Right lung (tissue), 5 donors: ENCODE results near the gene CNTD1. TPM values are rescaled to one million over a fixed set of nuclear protein-coding genes. Genes with fewer than 3 reads are reported as not detected.
A peak's percentile ranks its signal among the peaks of the same experiment; 100 is the strongest.
"Not testable (repeated sequence)": the region's sequence is repeated elsewhere in the genome, so short reads cannot be mapped to it uniquely, and the experiment has no call there.

ENCODE experiments used
- DNase-seq, 2 donors: peaks; one replicate each; pipeline ENCODE4 v3.0.0-alpha.2; 2013
- polyA plus RNA-seq, 5 donors: library from polyadenylated mRNA; unstranded; fragments of 120-200 nt; gene quantifications; one replicate each; pipeline versions ENCODE4 v1.2.1 to v1.2.3, GENCODE V29; 2013; ENCODE audit warnings: inconsistent platforms in 1 of 5, low replicate concordance in 1 of 5; ENCODE audit not compliant: insufficient read length in 5 of 5, insufficient read depth in 1 of 5

Gene CNTD1
- polyA plus RNA-seq, 5 donors = 2.3 to 3.2 (median 2.9) TPM

DNA sequence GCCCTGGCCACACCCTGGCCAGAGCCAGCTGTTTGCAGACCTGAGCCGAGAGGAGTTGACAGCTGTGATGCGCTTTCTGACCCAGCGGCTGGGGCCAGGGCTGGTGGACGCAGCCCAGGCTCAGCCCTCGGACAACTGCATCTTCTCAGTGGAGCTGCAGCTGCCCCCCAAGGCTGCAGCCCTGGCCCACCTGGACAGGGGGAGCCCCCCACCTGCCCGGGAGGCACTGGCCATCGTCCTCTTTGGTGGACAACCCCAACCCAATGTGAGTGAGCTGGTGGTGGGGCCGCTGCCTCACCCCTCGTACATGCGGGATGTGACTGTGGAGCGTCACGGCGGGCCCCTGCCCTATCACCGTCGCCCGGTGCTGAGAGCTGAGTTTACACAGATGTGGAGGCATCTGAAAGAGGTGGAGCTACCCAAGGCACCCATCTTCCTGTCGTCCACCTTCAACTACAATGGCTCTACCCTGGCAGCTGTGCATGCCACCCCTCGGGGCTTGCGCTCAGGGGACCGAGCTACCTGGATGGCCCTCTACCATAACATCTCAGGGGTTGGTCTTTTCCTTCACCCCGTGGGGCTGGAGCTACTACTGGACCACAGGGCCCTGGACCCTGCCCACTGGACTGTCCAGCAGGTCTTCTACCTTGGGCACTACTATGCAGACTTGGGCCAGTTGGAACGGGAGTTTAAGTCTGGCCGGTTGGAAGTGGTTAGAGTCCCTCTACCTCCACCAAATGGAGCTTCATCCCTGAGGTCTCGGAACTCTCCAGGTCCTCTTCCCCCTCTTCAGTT, 46.3 kb downstream of the CNTD1 start:
- DNase-seq = no peak

DNA sequence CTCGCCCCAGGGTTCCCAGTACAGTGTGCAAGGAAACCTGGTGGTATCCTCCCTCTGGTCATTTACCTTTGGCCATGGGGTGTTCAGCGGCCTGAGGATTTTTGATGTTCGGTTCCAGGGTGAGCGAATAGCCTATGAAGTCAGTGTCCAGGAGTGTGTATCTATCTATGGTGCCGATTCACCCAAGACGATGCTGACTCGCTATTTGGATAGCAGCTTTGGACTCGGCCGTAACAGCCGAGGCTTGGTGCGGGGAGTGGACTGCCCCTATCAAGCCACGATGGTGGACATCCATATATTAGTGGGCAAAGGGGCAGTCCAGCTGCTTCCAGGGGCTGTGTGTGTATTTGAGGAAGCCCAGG, 46.9 kb downstream of the CNTD1 start:
- no peak for DNase-seq

DNA sequence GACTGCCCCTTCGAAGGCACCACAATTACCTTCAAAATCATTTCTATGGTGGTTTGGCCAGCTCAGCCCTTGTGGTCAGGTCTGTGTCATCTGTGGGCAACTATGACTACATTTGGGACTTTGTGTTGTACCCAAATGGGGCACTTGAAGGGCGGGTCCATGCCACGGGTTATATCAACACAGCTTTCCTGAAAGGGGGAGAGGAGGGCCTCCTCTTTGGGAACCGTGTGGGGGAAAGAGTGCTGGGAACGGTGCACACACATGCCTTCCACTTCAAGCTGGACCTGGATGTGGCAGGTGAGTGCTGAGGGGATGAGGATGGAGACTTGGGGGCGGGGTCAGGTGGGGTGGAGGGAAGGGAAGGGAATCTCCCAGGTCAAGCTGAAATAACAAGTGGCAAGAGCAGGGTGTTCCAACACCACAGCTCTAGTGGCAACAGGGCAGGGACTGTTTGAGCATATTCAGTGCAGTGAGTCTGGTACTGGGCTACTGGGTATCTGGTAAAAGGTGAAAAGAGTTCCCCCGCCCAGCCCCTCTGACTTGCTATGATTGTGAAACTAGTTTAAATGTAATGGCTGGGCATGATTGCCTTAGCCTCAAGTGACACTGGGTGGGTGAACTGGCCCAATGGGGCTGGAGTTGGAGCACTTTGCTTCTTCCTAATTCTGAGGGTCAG, 47.4 kb downstream of the CNTD1 start:
- DNase-seq = no peak

DNA sequence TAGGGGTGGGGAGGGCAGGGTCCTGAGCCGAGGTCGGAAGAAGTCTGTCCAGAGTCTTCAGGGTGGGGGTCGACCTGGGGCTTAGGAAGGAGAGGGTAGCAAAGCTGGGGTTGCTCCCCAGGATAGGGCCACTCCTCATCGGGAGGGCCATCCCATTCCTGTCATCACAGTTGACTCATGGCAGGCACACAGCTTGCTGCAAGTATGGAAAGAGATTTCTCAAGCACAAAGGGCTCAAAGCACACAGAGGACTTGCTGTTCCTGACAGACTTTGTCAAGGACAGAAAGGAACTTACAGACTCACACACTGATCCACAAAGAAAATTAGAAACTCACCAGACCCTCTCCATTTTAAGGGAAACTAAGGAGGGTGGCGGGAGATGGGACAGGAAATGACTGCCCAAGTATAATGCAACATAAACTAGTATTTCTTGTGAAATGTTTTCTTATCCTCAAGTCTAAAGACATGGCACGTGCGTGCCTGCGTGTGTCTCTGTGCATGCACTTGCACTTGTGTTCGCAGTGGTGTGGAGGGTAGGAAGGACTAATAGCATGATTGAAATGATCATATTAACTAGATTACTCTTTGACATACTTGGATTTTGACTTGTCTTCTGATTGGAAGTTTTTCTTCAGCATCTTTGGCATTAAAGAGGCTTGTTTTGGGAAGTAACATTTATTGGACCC, 48.1 kb downstream of the CNTD1 start:
- no peak for DNase-seq

DNA sequence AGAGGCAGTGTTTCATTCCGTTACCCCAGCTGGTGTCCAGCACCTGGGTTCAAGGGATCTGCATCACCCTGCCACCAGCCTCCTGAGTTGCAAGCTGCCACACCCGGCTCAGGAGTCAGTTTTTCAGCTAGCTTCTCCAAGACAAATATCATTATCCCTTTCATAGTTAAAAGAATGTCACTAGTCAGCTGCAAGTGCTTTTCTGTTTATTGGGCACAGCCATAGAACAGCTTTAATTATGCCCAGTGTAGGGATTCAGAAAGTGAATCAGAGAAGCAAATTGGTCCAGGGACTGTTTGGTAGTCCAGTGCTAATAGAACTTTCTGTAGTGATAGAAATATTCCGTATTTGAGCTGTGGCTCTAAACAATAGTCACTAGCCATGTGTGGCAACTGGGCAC, 49.4 kb downstream of the CNTD1 start:
- no peak for DNase-seq

DNA sequence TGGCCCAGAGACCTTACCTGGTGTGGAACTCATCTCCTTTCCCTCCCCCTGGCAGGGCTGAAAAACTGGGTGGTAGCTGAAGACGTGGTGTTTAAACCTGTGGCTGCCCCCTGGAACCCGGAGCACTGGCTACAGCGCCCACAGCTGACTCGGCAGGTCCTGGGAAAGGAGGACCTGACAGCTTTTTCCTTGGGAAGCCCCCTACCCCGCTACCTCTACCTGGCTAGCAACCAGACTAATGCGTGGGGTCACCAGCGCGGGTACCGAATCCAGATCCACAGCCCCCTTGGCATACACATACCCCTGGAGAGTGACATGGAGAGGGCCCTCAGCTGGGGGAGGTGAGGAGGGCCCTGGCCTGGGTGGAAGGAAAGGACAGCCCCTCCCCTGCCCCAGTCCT, 50.4 kb downstream of the CNTD1 start:
- no peak for DNase-seq

DNA sequence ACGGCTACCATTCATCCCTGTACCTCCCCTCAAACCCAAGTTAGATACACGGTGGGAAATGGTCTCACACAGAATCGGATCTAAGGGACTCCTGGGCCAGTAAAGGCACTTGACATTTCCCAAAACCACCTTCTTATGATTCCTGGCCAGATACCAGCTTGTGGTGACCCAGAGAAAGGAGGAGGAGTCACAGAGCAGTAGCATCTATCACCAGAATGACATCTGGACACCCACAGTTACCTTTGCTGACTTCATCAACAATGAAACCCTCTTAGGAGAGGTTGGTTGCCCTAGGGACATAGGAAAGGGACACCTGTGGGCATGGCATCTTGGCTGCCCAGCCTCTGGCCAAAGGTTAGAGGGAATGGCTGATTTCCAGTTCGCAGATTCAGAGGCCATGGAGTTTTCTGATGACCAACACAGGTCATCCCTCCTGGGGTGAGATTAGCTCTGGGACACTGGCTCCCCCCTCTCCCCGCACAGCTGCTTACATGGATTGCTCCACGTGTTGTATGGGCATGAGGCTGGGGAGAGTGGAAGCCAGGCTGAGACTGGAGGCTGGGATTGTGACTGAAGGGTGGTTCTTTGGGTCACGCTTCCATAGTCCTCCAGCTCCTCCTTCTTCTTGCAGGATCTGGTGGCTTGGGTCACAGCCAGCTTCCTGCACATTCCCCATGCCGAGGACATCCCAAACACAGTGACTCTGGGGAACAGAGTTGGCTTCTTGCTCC, 51.0 kb downstream of the CNTD1 start:
- no peak for DNase-seq

DNA sequence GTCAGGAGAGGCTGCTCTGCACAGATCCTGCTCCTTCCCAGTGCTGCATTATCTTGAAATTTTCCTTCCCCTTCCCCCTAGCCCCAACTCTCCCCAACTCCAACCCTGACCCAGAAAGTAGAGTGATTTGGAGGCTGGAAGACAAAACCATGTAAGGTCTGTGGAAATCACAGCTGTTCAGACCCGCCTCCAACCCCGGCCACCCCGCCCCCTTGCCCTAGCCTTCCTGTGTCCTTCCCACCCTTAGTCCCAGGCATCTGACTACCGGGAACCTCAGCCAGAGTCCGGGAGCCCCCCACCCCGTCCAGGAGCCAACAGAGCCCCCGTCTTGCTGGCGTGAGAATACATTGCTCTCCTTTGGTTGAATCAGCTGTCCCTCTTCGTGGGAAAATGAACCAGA, 52.3 kb downstream of the CNTD1 start, which contains the start of gene AOC3:
AOC3 (plus strand) TSS at position 246 of the 400 bp plus-strand sequence; CDS start at position 391, 145 bp downstream.
- DNase-seq = peak; percentile 51 to 62

DNA sequence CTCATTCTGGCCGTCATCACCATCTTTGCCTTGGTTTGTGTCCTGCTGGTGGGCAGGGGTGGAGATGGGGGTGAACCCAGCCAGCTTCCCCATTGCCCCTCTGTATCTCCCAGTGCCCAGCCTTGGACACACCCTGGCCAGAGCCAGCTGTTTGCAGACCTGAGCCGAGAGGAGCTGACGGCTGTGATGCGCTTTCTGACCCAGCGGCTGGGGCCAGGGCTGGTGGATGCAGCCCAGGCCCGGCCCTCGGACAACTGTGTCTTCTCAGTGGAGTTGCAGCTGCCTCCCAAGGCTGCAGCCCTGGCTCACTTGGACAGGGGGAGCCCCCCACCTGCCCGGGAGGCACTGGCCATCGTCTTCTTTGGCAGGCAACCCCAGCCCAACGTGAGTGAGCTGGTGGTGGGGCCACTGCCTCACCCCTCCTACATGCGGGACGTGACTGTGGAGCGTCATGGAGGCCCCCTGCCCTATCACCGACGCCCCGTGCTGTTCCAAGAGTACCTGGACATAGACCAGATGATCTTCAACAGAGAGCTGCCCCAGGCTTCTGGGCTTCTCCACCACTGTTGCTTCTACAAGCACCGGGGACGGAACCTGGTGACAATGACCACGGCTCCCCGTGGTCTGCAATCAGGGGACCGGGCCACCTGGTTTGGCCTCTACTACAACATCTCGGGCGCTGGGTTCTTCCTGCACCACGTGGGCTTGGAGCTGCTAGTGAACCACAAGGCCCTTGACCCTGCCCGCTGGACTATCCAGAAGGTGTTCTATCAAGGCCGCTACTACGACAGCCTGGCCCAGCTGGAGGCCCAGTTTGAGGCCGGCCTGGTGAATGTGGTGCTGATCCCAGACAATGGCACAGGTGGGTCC, 52.9 kb downstream of the CNTD1 start:
- not testable (repeated sequence) for DNase-seq

DNA sequence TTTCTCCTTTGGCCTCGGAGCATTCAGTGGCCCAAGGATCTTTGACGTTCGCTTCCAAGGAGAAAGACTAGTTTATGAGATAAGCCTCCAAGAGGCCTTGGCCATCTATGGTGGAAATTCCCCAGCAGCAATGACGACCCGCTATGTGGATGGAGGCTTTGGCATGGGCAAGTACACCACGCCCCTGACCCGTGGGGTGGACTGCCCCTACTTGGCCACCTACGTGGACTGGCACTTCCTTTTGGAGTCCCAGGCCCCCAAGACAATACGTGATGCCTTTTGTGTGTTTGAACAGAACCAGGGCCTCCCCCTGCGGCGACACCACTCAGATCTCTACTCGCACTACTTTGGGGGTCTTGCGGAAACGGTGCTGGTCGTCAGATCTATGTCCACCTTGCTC, 53.7 kb downstream of the CNTD1 start:
- no peak for DNase-seq

DNA sequence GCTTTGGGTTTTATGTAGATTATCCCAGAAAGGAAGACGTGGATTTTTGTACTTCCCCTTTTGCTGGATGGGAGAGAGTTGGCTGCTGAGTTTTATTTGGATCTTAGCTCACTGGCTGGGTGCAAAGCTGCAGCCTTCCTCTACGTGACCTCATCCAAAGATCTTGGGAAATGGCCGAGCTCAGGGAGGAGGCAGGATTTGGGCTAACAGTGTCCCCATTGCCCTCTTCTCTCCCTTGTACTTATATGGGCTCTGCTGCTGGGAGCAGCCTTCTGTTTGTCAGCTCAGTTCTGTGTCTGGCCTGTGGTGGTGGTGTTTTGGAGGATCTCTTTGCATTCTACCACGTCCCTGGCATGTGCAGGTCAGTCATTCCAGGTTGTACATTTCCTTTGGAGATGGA, 54.3 kb downstream of the CNTD1 start:
- peak in 1 of 2 donors; percentile 50 for DNase-seq

DNA sequence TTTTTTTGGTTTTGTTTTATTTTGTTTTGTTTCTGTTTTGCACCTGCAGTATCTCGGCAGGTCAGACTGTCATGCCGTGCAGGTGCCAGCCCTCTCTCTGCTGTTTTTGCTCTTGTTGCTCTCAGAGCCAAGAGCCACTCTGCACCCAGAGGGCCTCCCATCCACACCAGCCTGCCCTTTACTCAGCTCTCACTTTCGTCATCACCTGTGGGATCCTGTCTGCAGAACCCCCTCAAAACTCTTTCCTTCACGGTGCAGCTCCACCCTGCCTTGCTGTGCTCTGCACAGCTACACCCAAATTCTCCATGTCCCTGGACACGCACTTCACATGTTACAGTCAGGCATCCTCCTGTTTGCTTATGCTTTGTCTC, 54.9 kb downstream of the CNTD1 start:
- DNase-seq = no peak

DNA sequence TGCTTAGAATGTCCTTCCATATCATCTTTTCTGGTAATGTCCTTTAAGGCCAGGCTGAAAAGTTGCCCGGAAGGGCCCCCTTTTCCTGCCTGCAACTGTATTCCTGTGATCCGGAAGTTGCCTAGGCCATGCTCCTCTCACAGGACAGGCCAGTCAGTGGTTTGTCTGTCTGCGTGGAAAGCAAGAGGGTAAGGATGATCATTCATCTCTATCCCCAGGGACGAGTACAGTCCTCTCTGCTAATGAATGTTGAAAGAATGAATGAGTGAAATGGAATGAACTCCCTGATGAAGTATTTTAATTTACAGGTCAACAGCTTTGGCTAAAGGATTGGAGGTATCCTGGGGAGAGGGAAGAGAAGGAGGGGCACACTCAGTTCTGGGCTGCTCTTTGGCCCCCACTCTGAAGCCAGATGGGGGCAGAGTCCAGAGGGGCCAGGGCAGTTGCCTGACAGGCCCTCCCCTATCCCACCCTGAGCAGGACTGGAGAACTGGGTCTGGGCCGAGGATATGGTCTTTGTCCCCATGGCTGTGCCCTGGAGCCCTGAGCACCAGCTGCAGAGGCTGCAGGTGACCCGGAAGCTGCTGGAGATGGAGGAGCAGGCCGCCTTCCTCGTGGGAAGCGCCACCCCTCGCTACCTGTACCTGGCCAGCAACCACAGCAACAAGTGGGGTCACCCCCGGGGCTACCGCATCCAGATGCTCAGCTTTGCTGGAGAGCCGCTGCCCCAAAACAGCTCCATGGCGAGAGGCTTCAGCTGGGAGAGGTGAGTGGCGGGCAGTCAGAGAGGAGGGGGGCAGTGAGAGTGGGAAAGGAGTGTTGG, 55.5 kb downstream of the CNTD1 start:
- no peak for DNase-seq

DNA sequence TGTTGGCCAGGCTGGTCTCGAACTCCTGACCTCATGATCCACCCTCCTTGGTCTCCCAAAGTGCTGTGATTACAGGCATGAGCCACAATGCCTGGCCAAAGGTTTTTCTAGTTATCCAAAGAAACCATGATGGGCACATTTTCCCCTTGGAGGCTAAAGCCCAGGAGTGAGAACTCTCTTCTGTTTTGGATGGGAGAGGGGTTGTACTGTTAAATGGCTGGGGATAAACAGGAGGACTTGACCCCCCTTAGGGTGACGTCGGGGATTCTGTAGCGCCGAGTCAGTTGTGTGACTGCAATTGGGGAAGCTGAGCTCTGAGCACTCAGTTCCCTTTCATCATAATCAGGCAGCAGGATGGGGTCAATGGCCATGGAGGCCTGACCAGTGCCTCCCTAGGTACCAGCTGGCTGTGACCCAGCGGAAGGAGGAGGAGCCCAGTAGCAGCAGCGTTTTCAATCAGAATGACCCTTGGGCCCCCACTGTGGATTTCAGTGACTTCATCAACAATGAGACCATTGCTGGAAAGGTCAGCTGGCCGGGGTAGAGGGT, 56.5 kb downstream of the CNTD1 start:
- no peak for DNase-seq

DNA sequence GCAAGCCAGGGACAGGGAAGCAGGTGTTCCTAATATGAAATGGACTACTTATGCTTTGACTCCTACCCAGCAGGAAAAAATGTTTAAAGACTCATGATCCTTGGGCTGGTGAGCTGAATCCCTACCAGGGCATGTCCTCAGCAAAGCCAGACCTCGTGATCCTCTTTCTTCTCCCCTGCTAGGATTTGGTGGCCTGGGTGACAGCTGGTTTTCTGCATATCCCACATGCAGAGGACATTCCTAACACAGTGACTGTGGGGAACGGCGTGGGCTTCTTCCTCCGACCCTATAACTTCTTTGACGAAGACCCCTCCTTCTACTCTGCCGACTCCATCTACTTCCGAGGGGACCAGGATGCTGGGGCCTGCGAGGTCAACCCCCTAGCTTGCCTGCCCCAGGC, 57.4 kb downstream of the CNTD1 start:
- peak; percentile 56 to 58 for DNase-seq

DNA sequence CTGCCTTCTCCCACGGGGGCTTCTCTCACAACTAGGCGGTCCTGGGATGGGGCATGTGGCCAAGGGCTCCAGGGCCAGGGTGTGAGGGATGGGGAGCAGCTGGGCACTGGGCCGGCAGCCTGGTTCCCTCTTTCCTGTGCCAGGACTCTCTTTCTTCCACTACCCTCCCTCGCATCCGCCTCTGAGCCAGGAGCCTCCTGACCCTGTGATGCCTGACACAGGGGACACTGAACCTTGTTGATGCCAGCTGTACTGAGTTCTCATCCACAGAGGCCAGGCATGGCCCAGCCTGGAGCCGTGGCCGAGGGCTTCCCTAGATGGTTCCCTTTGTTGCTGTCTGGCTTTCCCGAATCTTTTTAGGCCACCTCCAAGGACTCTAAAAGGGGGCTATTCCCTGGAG, 57.9 kb downstream of the CNTD1 start:
- peak; percentile 70 to 79 for DNase-seq

DNA sequence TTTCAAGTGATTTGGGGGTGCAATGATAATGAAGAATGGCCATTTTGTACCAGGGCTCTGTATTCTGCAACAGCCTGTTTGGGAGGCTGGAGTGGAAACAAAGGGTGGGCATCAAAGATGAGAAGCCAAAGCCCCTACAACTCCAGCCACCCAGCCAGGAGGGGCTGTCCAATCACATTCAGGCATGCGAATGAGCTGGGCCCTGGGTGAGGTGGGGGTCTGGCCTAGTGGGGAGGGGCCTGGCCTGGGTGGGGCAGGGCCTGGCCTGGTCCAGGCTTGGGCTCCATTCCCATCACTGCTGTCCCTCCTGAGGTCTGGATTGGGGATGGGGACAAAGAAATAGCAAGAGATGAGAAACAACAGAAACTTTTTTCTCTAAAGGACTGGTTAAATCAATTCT, 58.7 kb downstream of the CNTD1 start:
- DNase-seq = no peak
